ENCODE measurements around the gene PTP4A2. TPM values are rescaled to one million over a fixed set of nuclear protein-coding genes. Genes with fewer than 3 reads are reported as not detected.

The PTP4A2 gene
- total RNA-seq, 1 experiment from 2014 or later: 201 TPM

- ChIA-PET CTCF (no interaction called here), POLR2A (ENCODE audit: unreplicated experiment) (no interaction called here)
- TF ChIP-seq EZH2 (IDR thresholded peaks at IDR 0.05; ENCODE audit: low read depth): no peak
- TSS peak; percentile 32 for BruUV-seq (replicated peaks)
- Histone ChIP-seq H3K4me2 (peak overlapping the region; percentile 86), H3K9me3 (ENCODE audit: insufficient read depth, low read depth) (no peaks in the 10 kb centered on the region), H3K4me3 (peak overlapping the region; percentile 86), H3K27me3 (ENCODE audit: insufficient read depth, low read depth) (no peaks in the 10 kb centered on the region), H3K27ac (peak overlapping the region; percentile 95), H2AFZ (no peak overlapping the region), H3F3A (ENCODE audit: insufficient read depth, low read depth) (peaks cover 84% of the 10 kb centered on the region), H3K9me2 (ENCODE audit: insufficient read depth) (no peaks in the 10 kb centered on the region), H4K20me1 (ENCODE audit: insufficient read depth) (peaks cover 53% of the 10 kb centered on the region), H3K4me1 (replicated peaks; ENCODE audit: insufficient read depth) (peaks cover 80% of the 10 kb centered on the region), H3K79me2 (ENCODE audit: low read depth) (peaks cover 71% of the 10 kb centered on the region), H3K36me3 (ENCODE audit: low read depth) (peaks cover 20% of the 10 kb centered on the region; the same call in 1 of the 2 replicates)
- DNase-seq: no peak
- intact Hi-C loops (cut with micrococcal nuclease; ENCODE audit: unreplicated experiment): loop anchor here (10.0 kb wide), 2 partner anchors 122 to 362 kb away; partner anchors contain the start of genes SPOCD1 and TINAGL1
Observed at GRCh38 chr1:31936278-31936980, 1.7 kb downstream of the PTP4A2 start.

- peak in 1 of 2 experiments; percentile 96 for DNase-seq
- Histone ChIP-seq H3K4me3 (peak overlapping the region; percentile 86), H3K9me3 (ENCODE audit: insufficient read depth, low read depth) (no peaks in the 10 kb centered on the region), H3K36me3 (ENCODE audit: low read depth) (peaks cover 32% of the 10 kb centered on the region), H3F3A (ENCODE audit: insufficient read depth, low read depth) (peaks cover 77% of the 10 kb centered on the region), H3K79me2 (ENCODE audit: low read depth) (peaks cover 86% of the 10 kb centered on the region), H3K4me1 (replicated peaks; ENCODE audit: insufficient read depth) (peaks cover 82% of the 10 kb centered on the region), H3K9me2 (ENCODE audit: insufficient read depth) (no peaks in the 10 kb centered on the region), H3K27ac (peak overlapping the region; percentile 95), H4K20me1 (ENCODE audit: insufficient read depth) (peaks cover 67% of the 10 kb centered on the region), H2AFZ (no peak overlapping the region), H3K27me3 (ENCODE audit: insufficient read depth, low read depth) (no peaks in the 10 kb centered on the region), H3K4me2 (peak overlapping the region; percentile 86)
- ChIA-PET POLR2A (ENCODE audit: unreplicated experiment) (interaction anchor here (0.6 to 1.9 kb wide), 6 partner anchors 9 to 794 kb away, joined by 3 to 21 read pairs (median 6); partner anchors contain the start of gene KHDRBS1), CTCF (interaction anchor here (1.5 to 1.6 kb wide), 2 partner anchors 21 to 29 kb away, joined by 5 to 9 read pairs; no protein-coding TSS in a partner anchor)
- intact Hi-C loops (cut with micrococcal nuclease; ENCODE audit: unreplicated experiment): loop anchor here (10.0 kb wide), 2 partner anchors 120 to 360 kb away; partner anchors contain the start of genes SPOCD1 and TINAGL1
- no peak for TF ChIP-seq EZH2 (IDR thresholded peaks at IDR 0.05; ENCODE audit: low read depth)
- TF ChIP-seq, protein P1, sequence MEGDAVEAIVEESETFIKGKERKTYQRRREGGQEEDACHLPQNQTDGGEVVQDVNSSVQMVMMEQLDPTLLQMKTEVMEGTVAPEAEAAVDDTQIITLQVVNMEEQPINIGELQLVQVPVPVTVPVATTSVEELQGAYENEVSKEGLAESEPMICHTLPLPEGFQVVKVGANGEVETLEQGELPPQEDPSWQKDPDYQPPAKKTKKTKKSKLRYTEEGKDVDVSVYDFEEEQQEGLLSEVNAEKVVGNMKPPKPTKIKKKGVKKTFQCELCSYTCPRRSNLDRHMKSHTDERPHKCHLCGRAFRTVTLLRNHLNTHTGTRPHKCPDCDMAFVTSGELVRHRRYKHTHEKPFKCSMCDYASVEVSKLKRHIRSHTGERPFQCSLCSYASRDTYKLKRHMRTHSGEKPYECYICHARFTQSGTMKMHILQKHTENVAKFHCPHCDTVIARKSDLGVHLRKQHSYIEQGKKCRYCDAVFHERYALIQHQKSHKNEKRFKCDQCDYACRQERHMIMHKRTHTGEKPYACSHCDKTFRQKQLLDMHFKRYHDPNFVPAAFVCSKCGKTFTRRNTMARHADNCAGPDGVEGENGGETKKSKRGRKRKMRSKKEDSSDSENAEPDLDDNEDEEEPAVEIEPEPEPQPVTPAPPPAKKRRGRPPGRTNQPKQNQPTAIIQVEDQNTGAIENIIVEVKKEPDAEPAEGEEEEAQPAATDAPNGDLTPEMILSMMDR (conservative IDR thresholded peaks at IDR 0.05): no peak
- BruUV-seq (replicated peaks): TSS peak; percentile 94
Observed at GRCh38 chr1:31934706-31935629, 3.2 kb downstream of the PTP4A2 start.

GRCh38 chr1:31932491-31933316 is 5.5 kb downstream of the PTP4A2 start:
- Histone ChIP-seq H3K4me1 (replicated peaks; ENCODE audit: insufficient read depth) (peaks cover 87% of the 10 kb centered on the region), H3K4me2 (peak overlapping the region; percentile 86), H4K20me1 (ENCODE audit: insufficient read depth) (peaks cover 88% of the 10 kb centered on the region), H3K79me2 (ENCODE audit: low read depth) (peaks cover 99% of the 10 kb centered on the region), H3K9me2 (ENCODE audit: insufficient read depth) (no peaks in the 10 kb centered on the region), H3K9me3 (ENCODE audit: insufficient read depth, low read depth) (no peaks in the 10 kb centered on the region), H3K36me3 (ENCODE audit: low read depth) (peaks cover 46% of the 10 kb centered on the region), H2AFZ (no peak overlapping the region), H3F3A (ENCODE audit: insufficient read depth, low read depth) (peaks cover 76% of the 10 kb centered on the region), H3K27me3 (ENCODE audit: insufficient read depth, low read depth) (no peaks in the 10 kb centered on the region), H3K27ac (peak overlapping the region; percentile 95), H3K4me3 (peak overlapping the region; percentile 86; the same call in 1 of the 2 replicates)
- ChIA-PET CTCF (no interaction called here), POLR2A (ENCODE audit: unreplicated experiment) (interaction anchor here (0.5 to 0.7 kb wide), 6 partner anchors 9 to 351 kb away, joined by 3 to 6 read pairs (median 3); no protein-coding TSS in a partner anchor)
- DNase-seq: peak in 1 of 2 experiments; percentile 79
- TF ChIP-seq, protein P1 (conservative IDR thresholded peaks at IDR 0.05): no peak
- TF ChIP-seq EZH2 (IDR thresholded peaks at IDR 0.05; ENCODE audit: low read depth): no peak
- no TSS peak for BruUV-seq (replicated peaks)
- intact Hi-C loops (cut with micrococcal nuclease; ENCODE audit: unreplicated experiment): loop anchor here (10.0 kb wide), 2 partner anchors 118 to 358 kb away; partner anchors contain the start of genes SPOCD1 and TINAGL1

All from PC-9 (cell line).